Myocyte (in vitro differentiated cells): ENCODE data around the gene GPX4. TPM values are rescaled to one million over a fixed set of nuclear protein-coding genes. Genes with fewer than 3 reads are reported as not detected.

Experiments
- DNase-seq: peaks from one replicate; pipeline ENCODE4 v3.0.0-alpha.2; 2012; ENCODE audit warnings: low read depth
- polyA plus RNA-seq: library from polyadenylated mRNA; unstranded; fragments of >200 nt; gene quantifications from one replicate; pipeline ENCODE4 v1.2.1, GENCODE V29; 2012; ENCODE audit warnings: missing spikeins
- total RNA-seq: library from RNA; depleted of rRNA; stranded (reverse); fragments of >200 nt; gene quantifications from 2 replicates; pipeline ENCODE4 v1.2.3, GENCODE V29; 2014

GPX4 gene, protein sequence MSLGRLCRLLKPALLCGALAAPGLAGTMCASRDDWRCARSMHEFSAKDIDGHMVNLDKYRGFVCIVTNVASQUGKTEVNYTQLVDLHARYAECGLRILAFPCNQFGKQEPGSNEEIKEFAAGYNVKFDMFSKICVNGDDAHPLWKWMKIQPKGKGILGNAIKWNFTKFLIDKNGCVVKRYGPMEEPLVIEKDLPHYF
- 475 and 493 TPM in 2 replicates for total RNA-seq
- polyA plus RNA-seq = 625 TPM

DNA sequence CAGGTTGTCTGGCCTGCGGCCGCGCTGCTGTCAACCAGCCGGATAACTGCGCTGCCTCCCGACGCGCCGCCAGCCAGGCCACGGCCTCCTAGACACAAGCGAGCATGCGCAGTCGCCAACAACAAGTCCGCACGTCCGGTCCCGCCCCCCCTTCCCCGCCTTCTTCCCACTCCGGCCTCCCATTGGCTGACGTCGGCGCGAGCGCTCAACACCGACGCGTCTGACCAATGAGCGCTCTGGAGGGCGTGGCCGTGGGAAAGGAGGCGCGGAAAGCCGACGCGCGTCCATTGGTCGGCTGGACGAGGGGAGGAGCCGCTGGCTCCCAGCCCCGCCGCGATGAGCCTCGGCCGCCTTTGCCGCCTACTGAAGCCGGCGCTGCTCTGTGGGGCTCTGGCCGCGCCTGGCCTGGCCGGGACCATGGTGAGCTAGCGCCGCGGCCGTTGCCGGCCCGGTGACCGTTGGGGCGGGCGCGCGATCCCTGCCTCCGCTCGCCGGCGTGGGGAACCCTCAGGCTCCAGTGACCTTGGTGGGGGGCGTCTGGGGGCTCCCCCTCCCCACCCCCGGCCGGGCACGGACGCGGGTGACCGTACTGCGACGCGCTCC is at the start of gene GPX4:
Gene GPX4 (plus strand): TSS at position 287 of the 603 bp plus-strand sequence. CDS start 50 bp downstream, at position 337.
- peak; percentile 100 for DNase-seq

- no peak for DNase-seq
These were observed 49.4 kb upstream of the GPX4 start for GRCh38 chr19:1054102-1055027.

DNA sequence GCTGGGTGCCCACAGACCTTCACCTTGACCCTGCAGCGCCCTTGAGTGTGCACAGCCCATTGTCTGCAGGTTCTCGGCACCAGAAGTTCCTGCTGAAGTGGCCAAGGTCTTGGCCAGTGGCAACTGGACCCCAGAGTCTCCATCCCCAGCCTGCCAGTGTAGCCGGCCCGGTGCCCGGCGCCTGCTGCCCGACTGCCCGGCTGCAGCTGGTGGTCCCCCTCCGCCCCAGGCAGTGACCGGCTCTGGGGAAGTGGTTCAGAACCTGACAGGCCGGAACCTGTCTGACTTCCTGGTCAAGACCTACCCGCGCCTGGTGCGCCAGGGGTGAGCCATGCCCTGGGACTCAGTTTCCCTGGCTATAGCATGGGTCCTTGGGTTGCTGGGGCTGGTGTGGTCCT is 48.8 kb upstream of the GPX4 start:
- no peak for DNase-seq

GRCh38 chr19:1055886-1056620 is 47.7 kb upstream of the GPX4 start:
- no peak for DNase-seq

DNA sequence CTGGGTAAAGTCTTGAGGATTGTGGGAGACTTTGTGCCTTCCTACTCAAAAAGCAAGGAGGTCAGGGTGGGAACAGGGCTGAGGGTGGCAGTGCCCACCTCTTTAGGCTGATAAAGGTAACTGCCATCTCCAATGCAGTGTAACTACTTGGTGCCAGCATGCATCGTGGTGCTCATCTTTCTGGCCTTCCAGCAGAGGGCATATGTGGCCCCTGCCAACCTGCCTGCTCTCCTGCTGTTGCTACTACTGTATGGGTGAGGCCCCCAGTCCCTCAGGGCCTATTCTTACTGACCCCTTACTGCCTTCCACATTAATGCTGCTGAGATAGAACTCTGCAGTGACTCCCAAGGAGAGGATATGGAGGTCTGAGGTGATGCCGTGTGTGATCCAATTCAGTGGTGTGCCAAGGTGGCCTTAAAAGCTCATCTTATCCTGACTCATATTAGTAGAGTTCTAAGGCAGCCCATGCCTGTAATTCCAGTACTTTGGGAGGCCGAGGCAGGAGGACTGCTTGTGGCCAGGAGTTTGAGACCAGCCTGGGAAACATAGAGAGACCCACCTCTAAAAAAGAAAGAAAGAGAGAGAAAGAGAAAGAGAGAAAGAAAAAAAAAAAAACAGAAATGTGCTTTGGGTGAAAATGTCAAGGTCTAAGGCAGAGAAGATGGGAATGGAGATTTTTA is 46.5 kb upstream of the GPX4 start:
- DNase-seq = peak; percentile 61

DNA sequence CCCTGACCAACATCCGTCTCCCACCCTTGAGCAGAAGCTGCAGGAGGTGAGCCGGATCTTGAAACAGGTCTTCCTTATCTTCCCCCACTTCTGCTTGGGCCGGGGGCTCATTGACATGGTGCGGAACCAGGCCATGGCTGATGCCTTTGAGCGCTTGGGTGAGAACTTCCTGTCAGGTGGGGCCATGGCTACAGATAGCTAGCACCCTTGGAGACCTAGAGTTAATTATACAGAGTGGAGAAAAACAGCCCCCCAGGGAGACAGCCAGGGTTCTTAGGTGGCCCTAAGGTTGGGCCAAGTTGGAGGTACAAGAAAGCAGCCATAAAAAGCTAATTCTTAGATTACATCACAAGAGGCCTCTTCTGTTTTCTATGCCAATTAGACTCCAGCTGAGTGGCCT is 45.7 kb upstream of the GPX4 start:
- DNase-seq = no peak

DNA sequence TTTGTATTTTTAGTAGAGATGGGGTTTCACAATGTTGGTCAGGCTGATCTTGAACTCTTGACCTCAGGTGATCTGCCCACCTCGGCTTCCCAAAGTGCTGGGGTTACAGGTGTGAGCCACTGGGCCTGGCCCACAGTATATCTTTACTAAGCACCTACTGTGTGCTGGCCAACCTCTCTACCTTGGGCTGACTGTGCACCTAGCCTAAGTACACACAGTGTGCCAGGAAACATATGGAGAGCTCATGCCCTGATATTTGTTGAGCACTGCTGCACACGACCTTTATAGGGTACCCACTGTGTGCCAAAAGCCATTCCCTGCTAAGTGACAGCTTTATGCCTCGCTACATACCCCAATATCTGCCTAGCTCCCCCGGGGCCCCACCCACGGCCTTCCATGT is 43.1 kb upstream of the GPX4 start:
- DNase-seq = no peak

GRCh38 chr19:1061987-1062386 is 41.8 kb upstream of the GPX4 start:
- DNase-seq = no peak

- no peak for DNase-seq
These were observed 41.3 kb upstream of the GPX4 start for GRCh38 chr19:1062387-1063029.

DNA sequence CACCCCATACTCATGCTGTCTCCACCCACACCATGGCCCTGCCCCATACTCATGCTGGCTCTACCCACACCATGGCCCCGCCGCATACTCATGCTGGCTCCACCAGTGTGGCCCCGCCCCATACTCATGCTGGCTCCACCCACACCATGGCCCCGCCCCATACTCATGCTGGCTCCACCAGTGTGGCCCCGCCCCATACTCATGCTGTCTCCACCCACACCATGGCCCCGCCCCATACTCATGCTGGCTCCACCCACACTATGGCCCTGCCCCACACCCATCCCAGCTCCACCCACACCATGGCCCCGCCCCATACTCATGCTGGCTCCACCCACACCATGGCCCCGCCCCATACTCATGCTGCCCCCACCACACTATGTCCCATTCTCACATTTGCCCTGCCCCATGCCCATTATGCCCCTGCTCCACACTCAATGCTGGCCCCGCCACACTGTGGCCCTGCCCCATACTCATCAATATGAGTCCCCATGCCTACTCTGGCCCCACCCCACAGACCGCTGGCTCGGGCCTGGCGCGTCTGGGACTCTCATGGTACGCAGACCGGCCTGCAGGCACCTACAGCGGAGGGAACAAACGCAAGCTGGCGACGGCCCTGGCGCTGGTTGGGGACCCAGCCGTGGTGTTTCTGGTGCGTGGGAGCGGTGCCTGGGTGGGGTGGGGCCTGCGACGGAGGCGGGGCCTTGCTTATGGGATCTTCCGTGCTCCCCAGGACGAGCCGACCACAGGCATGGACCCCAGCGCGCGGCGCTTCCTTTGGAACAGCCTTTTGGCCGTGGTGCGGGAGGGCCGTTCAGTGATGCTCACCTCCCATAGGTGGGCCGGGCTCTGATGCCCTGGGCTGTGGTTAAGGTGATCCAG is 40.5 kb upstream of the GPX4 start:
- DNase-seq = no peak

DNA sequence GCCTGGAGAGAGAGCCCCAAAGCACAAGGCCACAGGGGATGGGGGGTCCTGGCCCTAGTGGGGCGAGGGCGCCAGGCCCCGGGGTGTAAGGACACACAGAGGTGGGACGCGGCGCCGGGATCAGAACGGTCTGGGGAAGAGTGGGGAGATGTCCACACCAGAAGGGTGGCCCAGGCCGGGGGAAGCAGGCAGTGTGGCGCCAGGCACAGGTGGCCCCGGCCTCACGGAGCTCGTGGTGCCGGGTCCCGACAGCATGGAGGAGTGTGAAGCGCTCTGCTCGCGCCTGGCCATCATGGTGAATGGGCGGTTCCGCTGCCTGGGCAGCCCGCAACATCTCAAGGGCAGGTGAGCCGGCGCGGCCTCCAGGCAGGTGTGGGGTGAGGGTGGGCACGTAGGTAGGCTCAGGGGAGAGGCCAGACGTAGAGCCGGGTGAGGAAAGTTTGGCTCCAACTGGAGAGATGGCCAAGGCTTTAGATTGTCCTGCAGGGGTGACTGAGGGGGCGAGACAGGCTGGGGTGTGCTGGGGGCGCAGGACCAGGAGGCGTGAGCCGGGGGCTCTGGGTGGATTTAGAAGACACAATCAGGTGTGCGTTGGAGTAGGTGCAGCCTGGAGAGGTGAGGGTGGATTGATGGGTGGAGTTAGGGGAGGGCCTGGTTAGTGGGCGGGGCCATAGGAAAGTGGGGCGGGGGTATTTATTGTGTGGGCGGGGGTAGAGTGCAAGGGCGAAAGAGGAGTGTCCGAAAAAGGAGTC is 39.7 kb upstream of the GPX4 start:
- DNase-seq = no peak

DNA sequence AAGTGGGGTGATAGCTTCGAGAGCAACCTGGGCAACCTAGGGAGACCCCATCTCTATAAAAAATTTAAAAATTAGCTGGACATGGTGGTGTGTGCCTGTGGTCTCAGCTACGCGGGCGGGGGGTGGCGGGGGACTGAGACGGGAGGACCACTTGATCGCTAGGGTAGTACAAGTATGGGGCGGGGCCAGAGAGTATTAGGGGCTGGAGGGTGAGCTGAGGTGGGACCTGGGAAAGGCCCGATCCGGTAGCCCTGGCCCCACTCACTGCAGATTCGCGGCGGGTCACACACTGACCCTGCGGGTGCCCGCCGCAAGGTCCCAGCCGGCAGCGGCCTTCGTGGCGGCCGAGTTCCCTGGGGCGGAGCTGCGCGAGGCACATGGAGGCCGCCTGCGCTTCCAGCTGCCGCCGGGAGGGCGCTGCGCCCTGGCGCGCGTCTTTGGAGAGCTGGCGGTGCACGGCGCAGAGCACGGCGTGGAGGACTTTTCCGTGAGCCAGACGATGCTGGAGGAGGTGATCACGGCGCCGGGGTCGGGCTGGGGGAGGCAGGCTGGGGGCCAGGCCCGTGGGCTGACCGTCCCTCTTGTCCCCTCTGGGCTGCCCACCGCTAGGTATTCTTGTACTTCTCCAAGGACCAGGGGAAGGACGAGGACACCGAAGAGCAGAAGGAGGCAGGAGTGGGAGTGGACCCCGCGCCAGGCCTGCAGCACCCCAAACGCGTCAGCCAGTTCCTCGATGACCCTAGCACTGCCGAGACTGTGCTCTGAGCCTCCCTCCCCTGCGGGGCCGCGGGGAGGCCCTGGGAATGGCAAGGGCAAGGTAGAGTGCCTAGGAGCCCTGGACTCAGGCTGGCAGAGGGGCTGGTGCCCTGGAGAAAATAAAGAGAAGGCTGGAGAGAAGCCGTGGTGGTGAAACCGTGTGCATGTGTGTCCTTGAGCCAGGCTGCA is 38.9 kb upstream of the GPX4 start:
- no peak for DNase-seq

DNA sequence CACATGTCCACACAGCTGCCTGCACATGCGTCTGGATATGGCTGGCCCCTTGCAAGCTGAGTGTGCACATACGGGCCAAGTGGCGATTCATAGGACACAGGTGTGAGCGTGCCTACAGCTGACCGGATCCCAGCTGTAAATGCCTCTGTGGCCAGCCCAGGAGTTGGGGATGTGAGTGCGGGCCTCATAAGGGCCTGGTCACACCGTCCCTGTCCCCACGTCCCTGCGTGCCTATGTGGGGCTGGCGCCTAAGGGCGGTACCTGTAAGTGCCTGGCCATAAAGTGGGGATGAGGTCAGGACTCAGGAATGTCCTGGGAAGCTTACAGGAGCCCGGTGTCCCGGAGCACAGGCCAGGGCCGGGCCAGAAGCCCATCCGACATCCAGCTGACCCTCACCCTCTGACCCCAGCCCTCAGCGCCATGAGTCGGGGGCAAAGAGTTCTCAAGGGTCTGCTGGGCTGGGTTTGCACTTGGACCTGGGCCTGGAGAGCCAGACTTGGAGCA is 38.1 kb upstream of the GPX4 start:
- no peak for DNase-seq

DNA sequence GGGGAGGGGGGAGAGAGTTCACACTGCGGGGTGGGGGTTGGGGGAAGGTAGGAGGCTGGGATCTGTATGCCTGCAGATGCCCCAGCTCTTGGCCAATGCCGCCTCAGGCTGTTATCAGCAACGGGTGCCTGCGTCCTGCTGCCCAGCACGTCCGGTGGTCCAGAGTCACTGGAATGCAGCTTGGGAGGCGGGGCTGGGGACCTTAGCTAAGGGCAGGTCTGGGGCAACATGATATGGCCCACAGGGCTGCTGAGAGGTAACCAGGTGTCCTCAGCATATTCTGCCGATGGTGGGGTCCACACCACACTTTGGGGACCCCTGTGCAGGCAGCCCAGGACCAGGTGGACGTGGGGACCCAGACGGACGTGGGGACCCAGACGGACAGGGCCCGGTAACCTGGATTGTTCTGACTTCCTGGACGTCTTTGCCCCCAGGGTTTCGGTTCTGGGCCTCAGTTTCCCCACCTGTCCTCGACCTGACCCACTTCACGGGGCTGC is 37.5 kb upstream of the GPX4 start:
- no peak for DNase-seq

DNA sequence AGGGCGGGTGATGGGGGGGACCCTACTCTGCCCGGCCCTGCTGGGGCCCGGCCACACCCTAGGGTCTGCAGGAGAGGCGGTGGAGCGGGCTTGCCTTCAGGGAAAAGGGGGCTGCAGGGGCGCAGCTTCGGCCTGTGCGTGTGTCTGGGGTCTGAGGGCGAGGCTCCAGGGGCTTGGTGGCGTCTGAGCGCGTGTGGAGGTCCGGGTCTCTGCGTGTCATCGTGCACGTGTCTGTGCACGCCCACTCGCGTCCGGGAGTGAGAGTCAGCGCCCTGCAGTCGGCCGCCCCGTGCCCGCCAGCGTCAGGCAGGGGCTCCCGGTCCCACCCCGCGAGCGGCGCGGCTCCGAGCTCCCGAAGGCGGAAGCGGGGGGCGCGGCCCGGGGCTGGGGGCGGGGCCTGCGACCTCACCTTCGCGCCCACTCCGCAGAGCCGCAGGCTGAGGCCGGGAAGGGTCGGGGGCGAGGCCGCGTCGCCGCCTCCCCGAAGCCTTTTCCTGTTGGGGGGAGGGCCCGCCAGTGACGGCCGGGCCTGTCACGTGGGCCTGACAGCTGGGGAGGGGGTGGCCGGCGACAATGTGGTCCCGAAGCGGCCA is 37.0 kb upstream of the GPX4 start, which contains the start of gene ARHGAP45:
Gene ARHGAP45 (plus strand): TSS at position 420 of the 593 bp plus-strand sequence. CDS start 239 bp downstream, outside the sequence.
- no peak for DNase-seq

DNA sequence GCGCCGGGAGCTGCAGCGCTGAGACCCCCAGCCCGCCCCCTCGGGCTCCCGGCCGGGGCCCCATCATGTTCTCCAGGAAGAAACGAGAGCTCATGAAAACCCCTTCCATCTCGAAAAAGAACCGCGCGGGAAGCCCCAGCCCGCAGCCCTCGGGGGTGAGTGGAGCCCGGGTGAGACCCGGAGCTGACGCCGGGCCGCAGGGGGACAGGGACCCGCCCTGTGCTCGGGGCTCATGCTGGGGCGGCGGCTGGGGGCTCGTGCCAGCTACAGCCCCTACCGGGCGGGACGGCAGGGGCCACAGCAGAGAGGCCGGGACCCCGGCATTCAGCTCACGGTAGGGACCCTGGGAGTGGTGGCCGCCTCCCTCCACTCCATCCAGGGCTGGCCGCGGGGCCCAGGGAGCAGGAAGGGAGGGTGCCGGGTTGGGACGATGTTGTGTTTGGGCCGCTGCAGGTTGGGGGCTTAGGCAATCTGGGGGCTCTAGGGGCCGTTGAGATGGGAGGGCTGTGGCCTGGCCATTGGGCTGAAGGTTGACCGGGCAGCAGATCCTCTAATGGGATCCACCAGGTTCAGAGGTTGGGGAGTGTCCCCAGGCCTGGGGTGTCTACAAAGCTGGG is 36.3 kb upstream of the GPX4 start:
- no peak for DNase-seq
